PFSK-1 (cell line): Measurements from ENCODE around the gene GPR62.
A peak's percentile ranks its signal among the peaks of the same experiment; 100 is the strongest.

ENCODE experiments used
- FOXP2 ChIP-seq: optimal IDR thresholded peaks from 2 replicates; pipeline ENCODE3; 2011; ENCODE audit warnings: borderline replicate concordance, control low read depth, inconsistent platforms; ENCODE audit not compliant: insufficient read depth; ENCODE audit errors: extremely low read length, extremely low read depth
- POLR2AphosphoS5 ChIP-seq: IDR thresholded peaks from 2 replicates; pipeline ENCODE4 v1.6.1; 2012; ENCODE audit warnings: low read depth, mild to moderate bottlenecking, control low read depth, low read length, moderate library complexity
- SIN3A ChIP-seq: IDR thresholded peaks from 2 replicates; pipeline ENCODE4 v1.6.1; 2012; ENCODE audit warnings: mild to moderate bottlenecking, low read length, moderate library complexity, borderline replicate concordance; ENCODE audit not compliant: insufficient read depth
- TAF1 ChIP-seq: IDR thresholded peaks from 2 replicates; pipeline ENCODE4 v1.6.1; 2012; ENCODE audit warnings: low read length, control low read depth, borderline replicate concordance; ENCODE audit not compliant: insufficient read depth
- TF ChIP-seq, protein P1 (sequence below), 2 experiments: IDR thresholded peaks; 2 replicates each; pipeline versions ENCODE4 v1.6.1 to v1.8.0; 2011 to 2012; ENCODE audit warnings: low read depth in 2 of 2, low read length in 2 of 2, control low read depth in 1 of 2, inconsistent platforms in 1 of 2, mild to moderate bottlenecking in 1 of 2, moderate library complexity in 1 of 2; ENCODE audit not compliant: insufficient read depth in 1 of 2

Gene GPR62

GRCh38 chr3:51932471-51933370 lies 22.5 kb upstream of the GPR62 start:
- TF ChIP-seq TAF1 (no peak), SIN3A (no peak)
- TF ChIP-seq, protein P1, sequence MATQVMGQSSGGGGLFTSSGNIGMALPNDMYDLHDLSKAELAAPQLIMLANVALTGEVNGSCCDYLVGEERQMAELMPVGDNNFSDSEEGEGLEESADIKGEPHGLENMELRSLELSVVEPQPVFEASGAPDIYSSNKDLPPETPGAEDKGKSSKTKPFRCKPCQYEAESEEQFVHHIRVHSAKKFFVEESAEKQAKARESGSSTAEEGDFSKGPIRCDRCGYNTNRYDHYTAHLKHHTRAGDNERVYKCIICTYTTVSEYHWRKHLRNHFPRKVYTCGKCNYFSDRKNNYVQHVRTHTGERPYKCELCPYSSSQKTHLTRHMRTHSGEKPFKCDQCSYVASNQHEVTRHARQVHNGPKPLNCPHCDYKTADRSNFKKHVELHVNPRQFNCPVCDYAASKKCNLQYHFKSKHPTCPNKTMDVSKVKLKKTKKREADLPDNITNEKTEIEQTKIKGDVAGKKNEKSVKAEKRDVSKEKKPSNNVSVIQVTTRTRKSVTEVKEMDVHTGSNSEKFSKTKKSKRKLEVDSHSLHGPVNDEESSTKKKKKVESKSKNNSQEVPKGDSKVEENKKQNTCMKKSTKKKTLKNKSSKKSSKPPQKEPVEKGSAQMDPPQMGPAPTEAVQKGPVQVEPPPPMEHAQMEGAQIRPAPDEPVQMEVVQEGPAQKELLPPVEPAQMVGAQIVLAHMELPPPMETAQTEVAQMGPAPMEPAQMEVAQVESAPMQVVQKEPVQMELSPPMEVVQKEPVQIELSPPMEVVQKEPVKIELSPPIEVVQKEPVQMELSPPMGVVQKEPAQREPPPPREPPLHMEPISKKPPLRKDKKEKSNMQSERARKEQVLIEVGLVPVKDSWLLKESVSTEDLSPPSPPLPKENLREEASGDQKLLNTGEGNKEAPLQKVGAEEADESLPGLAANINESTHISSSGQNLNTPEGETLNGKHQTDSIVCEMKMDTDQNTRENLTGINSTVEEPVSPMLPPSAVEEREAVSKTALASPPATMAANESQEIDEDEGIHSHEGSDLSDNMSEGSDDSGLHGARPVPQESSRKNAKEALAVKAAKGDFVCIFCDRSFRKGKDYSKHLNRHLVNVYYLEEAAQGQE (IDR thresholded peaks at IDR 0.05; ENCODE audit: insufficient read depth in 1 of 2, low read depth in 2 of 2, low read length in 2 of 2), result no peak

DNA sequence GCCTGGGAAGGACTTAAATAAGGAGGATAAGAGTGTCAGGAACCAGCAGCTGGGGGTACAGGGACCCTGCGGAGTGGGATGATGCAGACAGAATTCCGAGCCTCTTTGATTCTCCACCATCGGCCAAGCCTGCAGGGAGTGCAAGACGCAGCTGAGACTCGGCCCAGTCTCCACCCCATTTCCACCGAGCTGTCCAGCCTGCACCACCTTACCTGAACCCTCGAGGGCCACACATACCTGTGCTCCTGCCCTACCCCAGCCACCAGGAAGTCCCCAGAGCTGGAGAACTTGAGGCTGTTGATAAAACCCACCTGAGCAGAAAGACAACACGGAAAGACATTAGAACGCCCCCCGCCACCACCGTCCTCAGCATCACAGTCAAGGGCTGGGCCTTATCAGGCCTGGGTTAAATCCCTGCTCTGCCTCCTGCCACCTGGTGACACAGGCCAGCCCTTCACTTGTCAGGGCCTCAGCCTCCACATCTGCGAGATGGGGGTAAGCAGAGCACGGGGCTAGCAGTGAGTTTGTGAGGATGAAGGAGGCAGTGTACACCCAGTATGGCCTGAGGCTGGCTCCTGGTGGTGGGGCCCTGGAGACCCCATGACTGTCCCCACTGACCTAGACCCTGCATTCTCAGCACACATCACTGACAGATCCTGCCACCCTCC lies 21.6 kb upstream of the GPR62 start:
- TF ChIP-seq FOXP2 (no peak), SIN3A (no peak), TAF1 (no peak), POLR2AphosphoS5 (no peak)
- TF ChIP-seq, protein P1 (IDR thresholded peaks at IDR 0.05; ENCODE audit: insufficient read depth in 1 of 2, low read depth in 2 of 2, low read length in 2 of 2), result no peak

DNA sequence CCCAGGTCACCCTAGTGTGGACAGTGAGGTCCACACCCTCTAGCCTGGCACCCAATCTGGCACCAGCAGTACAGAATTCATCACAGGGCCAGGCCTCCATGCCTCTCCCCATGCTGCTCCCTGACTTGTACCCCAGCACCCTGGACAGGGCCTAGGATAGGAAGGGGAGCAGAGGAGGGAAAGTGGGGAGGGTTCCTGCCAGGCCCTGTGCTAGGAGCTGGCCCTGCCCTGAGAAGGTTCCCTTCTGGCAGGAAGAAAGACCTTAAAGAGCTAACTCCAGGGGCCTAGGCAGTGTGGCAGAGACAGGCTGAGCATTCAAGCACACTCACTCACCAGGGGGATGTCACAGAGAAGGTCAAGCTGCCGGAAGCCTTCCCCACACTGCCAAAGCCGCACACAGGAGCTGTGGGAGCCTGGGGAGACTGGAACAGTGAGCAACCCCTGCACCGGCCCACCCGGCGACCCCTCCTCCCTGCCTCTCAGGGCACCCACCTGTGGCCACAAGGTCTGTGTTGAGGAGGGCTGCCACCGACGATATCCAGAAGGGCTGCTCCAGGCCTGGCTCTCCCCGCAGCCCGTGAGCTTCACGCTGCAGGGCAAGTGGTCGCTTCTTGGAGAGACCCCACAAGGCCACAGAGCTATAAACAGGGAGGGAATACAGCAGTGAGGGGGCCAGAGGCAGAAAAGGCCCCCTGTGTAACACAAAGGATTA lies 20.9 kb upstream of the GPR62 start:
- TF ChIP-seq, protein P1 (IDR thresholded peaks at IDR 0.05; ENCODE audit: insufficient read depth in 1 of 2, low read depth in 2 of 2, low read length in 2 of 2), result peak in 1 of 2 experiments; percentile 83; a peak in 2 of 4 replicates
- no peak for TF ChIP-seq FOXP2
- no peak for TF ChIP-seq POLR2AphosphoS5
- no peak for TF ChIP-seq SIN3A
- no peak for TF ChIP-seq TAF1

DNA sequence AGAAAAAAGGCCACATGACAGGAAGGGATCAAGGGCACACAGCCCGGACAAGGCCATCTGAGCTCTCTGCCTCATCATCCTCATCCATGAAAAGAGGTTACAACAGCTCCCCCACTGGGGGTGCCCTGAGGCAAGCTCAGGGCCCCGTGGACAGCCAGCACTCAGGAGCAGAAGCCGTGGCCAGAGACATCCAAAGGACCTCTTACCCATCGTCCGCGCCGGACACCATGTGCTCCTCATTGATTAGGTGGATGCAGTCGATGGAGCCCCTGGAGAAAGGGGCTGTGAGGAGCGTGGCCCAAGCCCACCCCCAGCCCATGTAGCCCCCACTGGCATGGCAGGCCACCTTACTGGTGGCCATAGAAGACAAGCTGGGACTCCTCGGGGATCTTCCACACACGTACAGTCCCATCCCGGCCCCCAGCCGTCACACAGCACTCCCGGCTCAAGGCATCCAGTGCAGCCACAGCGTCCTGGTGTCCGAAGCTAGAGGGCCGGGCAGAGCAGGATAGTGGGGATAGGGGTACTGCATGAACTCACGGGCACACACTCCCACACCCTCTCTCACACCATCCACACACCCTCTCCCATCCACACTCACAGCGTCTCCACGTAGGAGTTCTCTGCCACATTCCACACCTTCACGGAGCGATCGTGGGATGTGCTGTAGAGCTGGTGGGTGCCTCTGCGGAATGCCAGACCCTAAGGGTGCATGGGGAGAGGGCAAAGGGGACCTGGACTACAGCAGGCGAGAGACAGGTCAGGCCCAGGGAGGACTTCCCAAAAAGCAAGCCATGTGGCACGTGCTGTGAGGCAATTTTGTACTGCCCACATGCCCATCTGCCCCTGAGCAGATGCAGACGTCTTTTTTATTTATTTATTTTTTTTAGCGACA lies 19.9 kb upstream of the GPR62 start:
- TF ChIP-seq, protein P1 (IDR thresholded peaks at IDR 0.05; ENCODE audit: insufficient read depth in 1 of 2, low read depth in 2 of 2, low read length in 2 of 2), result no peak
- no peak for TF ChIP-seq SIN3A
- no peak for TF ChIP-seq TAF1
- TF ChIP-seq POLR2AphosphoS5, result no peak
